Hematopoietic multipotent progenitor cell (in vitro differentiated cells): ENCODE measurements around the gene ZNF217. TPM values are rescaled to one million over a fixed set of nuclear protein-coding genes. Genes with fewer than 3 reads are reported as not detected.
"Not testable (repeated sequence)": the region's sequence is repeated elsewhere in the genome, so short reads cannot be mapped to it uniquely, and the experiment has no call there.

Experiments used
- DNase-seq, 3 donors: peaks; one replicate each; pipeline ENCODE4 v3.0.0-alpha.2; 2011 to 2015; ENCODE audit warnings: low read depth in 2 of 3, low spot score in 2 of 3
- total RNA-seq: library from RNA; depleted of rRNA; stranded (reverse); fragments of >200 nt; gene quantifications from one replicate; pipeline ENCODE4 v1.2.3, GENCODE V29; 2012

The ZNF217 gene
- total RNA-seq, 1 donor: 26.7 TPM

DNA sequence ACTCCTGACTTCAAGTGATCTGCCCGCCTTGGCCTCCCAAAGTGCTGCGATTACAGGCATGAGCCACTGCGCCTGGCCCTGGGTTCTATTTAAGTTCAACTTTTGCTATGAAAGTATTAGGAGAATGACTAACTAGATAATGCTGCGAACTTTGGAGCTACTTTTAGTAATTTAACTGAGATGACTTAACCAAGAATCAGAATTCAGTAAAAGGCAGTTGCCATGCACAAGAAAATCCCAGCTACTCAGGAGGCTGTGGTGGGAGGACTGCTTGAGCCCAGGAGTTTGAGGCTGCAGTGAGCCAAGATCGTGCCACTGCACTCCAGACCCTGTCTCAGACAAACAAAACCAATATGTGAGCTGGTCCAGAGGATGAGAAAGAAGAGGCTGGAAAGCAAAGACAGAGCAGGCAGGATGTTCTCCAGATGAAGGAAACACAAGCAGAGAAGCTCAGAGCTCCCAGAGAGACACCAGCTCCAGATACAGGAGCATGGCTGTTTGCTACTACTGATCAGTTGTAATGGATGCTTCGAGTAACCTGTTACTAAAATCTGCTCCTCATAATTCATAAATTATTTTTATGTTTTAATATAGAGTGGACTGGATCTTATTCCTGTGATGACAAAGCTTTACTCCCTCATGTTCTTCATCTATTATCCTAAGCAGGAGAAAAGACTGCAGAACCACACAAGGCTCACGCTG, 23.9 kb downstream of the ZNF217 start:
- DNase-seq: no peak

GRCh38 chr20:53569005-53569404, 24.6 kb downstream of the ZNF217 start:
- DNase-seq: no peak

- DNase-seq: no peak
These were observed 25.3 kb downstream of the ZNF217 start for GRCh38 chr20:53568351-53568750.

DNA sequence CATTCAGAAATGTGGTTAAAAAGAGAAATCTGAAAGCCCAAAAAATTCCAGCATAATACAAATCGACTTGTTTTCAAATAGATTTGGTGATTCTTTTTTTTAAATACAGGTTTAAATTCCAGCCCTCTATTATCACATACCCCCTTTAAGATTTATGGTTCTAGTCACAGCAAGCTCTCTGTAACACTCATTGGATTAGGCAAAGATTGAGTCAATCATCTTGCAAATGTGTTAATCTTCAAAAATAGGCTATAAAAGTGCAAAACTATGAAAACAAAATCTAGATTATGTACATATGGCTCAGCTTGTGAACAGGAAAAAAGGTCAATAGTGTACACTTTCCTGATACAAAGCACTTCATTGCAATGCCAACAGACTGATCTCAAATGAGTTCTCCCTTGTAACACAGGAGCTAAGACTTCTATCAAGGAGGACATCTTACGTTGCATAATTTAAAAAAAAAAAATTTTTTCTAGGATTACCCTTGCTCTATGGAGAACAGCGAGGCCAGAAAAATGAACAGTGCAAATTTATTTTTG, 26.2 kb downstream of the ZNF217 start:
- no peak for DNase-seq

GRCh38 chr20:53566623-53567022, 27.0 kb downstream of the ZNF217 start:
- DNase-seq: not testable (repeated sequence)

- DNase-seq: no peak
These were observed 28.4 kb downstream of the ZNF217 start for GRCh38 chr20:53565254-53565653.

DNA sequence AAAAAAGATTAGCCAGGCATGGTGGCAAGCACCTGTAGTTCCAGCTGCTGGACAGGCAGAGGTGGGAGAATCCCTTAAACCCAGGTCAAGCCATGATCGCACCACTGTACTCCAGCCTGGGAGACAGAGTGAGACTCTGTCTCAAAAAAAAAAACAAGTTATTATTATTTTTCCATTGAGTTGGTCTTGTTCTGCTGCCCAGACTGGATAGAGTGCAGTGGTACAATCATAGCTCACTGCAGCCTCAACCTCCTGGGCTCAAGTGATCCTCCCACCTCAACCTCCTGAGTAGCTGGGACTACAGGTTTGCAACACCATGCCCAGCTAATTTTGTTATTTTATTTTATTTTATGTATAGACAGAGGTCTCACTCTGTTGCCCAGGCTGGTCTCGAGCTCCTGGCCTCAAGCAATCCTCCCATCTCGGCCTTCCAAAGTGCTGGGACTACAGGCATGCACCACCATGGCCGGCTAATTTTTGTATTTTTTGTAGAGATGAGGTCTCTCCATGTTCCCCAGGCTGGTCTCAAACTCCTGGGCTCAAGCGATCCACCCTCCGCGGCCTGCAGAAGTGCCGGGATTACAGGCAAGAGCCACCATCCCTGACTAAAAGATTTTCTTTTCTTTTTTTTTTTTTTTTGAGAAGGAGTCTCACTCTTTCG, 31.4 kb downstream of the ZNF217 start:
- DNase-seq: not testable (repeated sequence)

DNA sequence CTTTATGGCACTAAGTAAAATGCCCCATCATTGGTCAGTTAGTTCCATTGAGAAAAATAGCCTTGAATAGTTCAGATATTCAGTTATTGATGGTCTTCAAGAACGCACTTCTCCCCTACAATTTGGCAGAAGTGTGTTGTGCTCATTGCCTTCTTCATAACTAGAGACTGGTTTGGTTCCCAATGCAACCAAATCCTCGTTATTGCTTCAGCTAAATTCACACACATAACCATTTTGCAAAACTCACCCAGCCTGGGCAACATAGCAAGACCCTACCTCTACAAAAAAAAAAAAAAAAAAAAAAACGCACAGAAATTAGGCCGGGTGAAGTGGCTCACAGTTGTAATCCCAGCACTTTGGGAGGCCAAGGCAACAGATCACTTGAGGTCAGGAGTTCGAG, 32.1 kb downstream of the ZNF217 start:
- DNase-seq: no peak

- no peak for DNase-seq
These were observed 33.8 kb downstream of the ZNF217 start for GRCh38 chr20:53559816-53560215.

DNA sequence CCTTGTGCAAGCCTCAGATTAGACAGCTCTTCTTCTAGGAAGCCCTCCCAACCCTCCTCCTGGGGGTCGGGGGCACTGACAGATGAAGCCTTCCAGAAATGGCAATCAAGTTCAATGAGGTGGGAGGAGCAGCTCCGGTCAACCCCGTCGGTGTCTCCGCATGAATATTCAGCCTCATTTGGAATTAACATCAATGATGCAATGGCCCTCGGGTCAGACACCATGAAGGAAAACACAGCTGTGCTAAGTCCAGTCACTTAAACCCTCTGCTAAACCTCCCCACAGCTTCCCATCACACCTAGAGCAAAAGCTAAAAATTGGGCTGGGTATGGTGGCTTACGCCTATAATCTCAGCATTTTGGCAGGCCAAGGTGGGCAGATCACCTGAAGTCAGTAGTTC, 36.5 kb downstream of the ZNF217 start:
- no peak for DNase-seq

GRCh38 chr20:53556267-53556897, 37.3 kb downstream of the ZNF217 start:
- no peak for DNase-seq

DNA sequence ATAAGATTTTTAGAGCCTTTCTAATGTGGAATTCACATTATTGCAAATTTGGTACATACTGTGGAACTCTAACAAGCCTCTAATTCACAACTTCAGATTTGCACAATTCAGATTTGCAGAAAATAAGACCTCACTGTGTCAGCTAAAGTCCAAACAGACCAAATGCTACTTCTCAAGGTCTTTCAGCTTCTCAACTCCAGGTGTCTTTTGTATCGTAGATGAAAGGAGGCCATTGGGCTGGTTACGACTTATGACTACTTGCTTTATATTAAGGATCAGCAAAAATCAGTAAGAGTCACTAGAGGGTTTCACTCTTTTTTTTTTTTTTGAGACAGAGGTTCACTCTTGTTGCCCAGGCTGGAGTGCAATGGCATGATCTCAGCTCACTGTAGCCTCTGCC, 37.8 kb downstream of the ZNF217 start:
- DNase-seq: no peak

DNA sequence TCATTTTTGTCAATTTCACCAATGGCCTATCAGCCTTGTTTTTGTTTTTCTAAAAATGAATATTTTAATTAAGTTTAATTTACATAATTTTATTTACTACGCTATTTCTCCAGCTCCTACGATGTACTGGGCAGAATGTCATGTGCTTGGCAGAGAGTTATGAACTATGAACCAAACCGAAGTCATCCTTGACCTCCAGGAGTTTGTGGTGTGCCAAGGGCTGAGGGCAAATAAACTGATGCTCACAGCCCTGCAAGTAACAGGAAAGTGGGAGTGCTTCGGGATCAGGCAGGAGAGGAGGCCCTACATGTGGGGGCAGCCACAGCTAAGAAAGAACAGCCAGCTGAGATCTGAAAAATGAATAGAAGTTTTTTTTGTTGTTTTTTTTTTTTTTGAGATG, 38.6 kb downstream of the ZNF217 start:
- DNase-seq: no peak

- not testable (repeated sequence) for DNase-seq
These were observed 41.1 kb downstream of the ZNF217 start for GRCh38 chr20:53552572-53552893.

DNA sequence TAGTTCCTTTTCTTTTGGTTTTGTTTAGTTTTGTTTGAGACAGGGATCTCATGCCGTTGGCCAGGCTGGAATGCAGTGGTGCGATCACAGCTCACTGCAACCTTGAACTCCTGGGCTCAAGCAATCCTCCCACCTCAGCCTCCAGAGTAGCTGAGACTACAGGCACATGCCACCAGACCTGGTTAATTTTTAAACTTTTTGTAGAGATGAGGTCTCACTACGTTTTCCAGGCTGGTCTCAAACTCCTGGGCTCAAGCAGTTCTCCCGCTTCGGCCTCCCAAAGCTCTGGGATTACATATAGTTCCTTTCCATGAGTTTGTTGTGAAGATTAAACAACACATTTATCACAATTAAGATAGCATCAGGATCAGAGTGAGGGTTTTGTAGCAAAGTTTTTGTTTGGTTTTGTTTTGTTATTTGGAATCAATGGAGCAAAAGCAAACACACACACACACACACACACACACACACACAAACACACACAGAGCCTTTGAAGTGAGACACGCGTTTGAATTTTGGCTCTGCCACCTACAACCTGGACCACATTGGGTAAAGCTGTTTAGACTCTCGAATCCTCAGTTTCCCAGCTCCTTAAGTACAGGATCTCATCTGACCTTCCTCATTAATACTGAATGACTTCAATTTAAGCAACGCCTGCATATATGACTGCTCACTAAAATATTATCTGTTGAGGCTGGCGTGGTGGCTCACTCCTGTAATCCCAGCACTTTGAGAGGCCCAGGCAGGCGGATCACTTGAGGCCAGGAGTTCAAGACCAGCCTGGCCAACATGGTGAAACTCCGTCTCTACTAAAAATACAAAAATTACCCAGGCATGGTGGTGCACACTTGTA, 41.7 kb downstream of the ZNF217 start:
- not testable (repeated sequence) for DNase-seq

DNA sequence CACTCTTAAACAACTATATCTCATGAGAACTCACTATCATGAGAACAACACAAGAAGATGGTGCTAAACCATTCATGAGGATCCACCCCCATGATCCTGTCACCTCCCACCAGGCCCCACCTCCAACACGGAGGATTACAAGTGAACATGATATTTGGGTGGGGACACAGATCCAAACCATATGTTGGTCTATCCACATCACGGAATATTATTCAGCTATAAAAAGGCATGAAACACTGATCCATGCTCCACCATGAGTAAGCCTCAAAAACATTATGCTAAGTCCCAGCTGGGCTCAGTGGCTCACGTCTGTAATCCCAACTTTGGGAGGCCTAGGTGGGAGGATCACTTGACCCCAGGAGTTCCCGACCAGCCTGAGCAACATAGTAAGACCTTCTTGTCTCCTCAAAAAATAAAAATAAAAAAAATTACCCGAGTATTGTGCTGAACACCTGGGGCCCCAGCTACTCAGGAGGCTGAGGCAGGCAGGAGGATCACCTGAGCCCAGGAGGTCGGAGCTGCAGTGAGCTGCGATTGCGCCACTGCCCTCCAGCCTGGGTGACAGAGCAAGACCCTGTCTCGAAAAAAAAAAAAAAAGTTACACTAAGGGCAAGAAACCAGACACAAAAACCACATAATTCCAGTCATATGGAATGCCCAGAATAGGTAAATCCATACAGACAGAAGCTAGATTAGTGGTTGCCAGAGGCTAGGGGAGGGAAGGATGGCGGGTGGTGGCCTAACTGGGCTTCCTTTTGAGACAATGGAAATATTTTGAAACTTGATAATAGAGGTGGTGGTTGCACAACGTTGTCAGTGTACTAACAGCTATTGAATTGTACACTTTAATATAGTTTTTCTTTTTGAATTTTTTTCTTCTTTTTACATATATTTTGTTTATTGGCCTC, 43.1 kb downstream of the ZNF217 start:
- no peak for DNase-seq

DNA sequence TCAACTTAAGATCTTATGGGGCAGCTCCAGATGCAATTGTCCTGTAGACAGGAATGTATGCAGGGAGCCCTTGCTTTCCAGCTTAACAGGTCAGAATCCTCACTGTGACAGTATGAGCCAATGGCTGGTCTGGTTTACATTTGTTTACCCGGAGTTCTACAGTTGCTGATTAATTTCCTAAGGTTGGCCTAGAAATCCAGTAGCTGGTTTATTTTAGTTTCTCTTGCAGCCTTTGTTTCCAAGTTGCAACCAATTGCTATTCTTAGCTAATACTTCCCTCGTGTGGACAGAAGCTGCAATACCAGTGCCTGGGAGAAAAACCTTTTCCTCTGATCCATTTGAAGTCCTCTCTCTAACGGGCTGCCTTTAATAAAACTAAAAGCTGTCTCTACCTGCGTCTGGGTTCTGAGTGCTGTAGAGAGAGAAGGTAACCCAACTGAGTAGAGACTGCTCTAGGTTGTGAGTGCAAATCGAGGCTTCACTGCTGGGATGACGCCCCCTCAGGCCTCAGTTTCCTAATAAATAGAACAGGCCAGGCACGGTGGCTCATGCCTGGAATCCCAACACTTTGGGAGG, 45.9 kb downstream of the ZNF217 start:
- DNase-seq: peak; percentile 11 to 72 (median 34)

- DNase-seq: no peak
These were observed 54.1 kb downstream of the ZNF217 start for GRCh38 chr20:53539516-53539915.

- not testable (repeated sequence) for DNase-seq
These were observed 57.3 kb downstream of the ZNF217 start for GRCh38 chr20:53536382-53536781.

GRCh38 chr20:53535878-53536277, 57.8 kb downstream of the ZNF217 start:
- DNase-seq: no peak
